ENCODE data around the gene BBS2. TPM values are rescaled to one million over a fixed set of nuclear protein-coding genes. Genes with fewer than 3 reads are reported as not detected.

The BBS2 gene
- total RNA-seq, 1 donor from 2014 or later, result 40.7 TPM

- H3K4me1 Mint-ChIP-seq (ENCODE audit: low read depth, unreplicated experiment), result no peaks in the 10 kb centered on the region
- H3K4me3 Mint-ChIP-seq (ENCODE audit: unreplicated experiment), result no peak overlapping the region
- H3K9me3 Mint-ChIP-seq (ENCODE audit: unreplicated experiment), result no peaks in the 10 kb centered on the region
- peaks cover 2% of the 10 kb centered on the region for H3K27me3 Mint-ChIP-seq (ENCODE audit: unreplicated experiment)
- H3K27ac Mint-ChIP-seq (ENCODE audit: unreplicated experiment), result no peak overlapping the region
- no peak for TF ChIP-seq CTCF (IDR thresholded peaks at IDR 0.05; ENCODE audit: partially characterized antibody, unreplicated experiment)
- H3K36me3 Mint-ChIP-seq (ENCODE audit: unreplicated experiment), result no peaks in the 10 kb centered on the region
- no peak for DNase-seq
Observed at GRCh38 chr16:56539656-56540055, 19.8 kb upstream of the BBS2 start.

- no peaks in the 10 kb centered on the region for H3K9me3 Mint-ChIP-seq (ENCODE audit: unreplicated experiment)
- no peaks in the 10 kb centered on the region for H3K36me3 Mint-ChIP-seq (ENCODE audit: unreplicated experiment)
- no peak for TF ChIP-seq CTCF (IDR thresholded peaks at IDR 0.05; ENCODE audit: partially characterized antibody, unreplicated experiment)
- no peak for DNase-seq
- H3K27ac Mint-ChIP-seq (ENCODE audit: unreplicated experiment), result no peak overlapping the region
- no peaks in the 10 kb centered on the region for H3K4me1 Mint-ChIP-seq (ENCODE audit: low read depth, unreplicated experiment)
- peaks cover 2% of the 10 kb centered on the region for H3K27me3 Mint-ChIP-seq (ENCODE audit: unreplicated experiment)
- H3K4me3 Mint-ChIP-seq (ENCODE audit: unreplicated experiment), result no peak overlapping the region
Observed at GRCh38 chr16:56538331-56538730, 18.5 kb upstream of the BBS2 start.

GRCh38 chr16:56534847-56535383 lies 15.1 kb upstream of the BBS2 start:
- TF ChIP-seq CTCF (IDR thresholded peaks at IDR 0.05; ENCODE audit: partially characterized antibody, unreplicated experiment), result no peak
- H3K27me3 Mint-ChIP-seq (ENCODE audit: unreplicated experiment), result peaks cover 5% of the 10 kb centered on the region
- H3K9me3 Mint-ChIP-seq (ENCODE audit: unreplicated experiment), result no peaks in the 10 kb centered on the region
- H3K36me3 Mint-ChIP-seq (ENCODE audit: unreplicated experiment), result no peaks in the 10 kb centered on the region
- no peak overlapping the region for H3K27ac Mint-ChIP-seq (ENCODE audit: unreplicated experiment)
- no peak overlapping the region for H3K4me3 Mint-ChIP-seq (ENCODE audit: unreplicated experiment)
- no peak for DNase-seq
- no peaks in the 10 kb centered on the region for H3K4me1 Mint-ChIP-seq (ENCODE audit: low read depth, unreplicated experiment)

- H3K27ac Mint-ChIP-seq (ENCODE audit: unreplicated experiment), result no peak overlapping the region
- H3K4me1 Mint-ChIP-seq (ENCODE audit: low read depth, unreplicated experiment), result no peaks in the 10 kb centered on the region
- H3K9me3 Mint-ChIP-seq (ENCODE audit: unreplicated experiment), result no peaks in the 10 kb centered on the region
- no peaks in the 10 kb centered on the region for H3K36me3 Mint-ChIP-seq (ENCODE audit: unreplicated experiment)
- no peak for TF ChIP-seq CTCF (IDR thresholded peaks at IDR 0.05; ENCODE audit: partially characterized antibody, unreplicated experiment)
- no peak for DNase-seq
- H3K4me3 Mint-ChIP-seq (ENCODE audit: unreplicated experiment), result no peak overlapping the region
- peaks cover 5% of the 10 kb centered on the region for H3K27me3 Mint-ChIP-seq (ENCODE audit: unreplicated experiment)
Observed at GRCh38 chr16:56532714-56533113, 12.9 kb upstream of the BBS2 start.

GRCh38 chr16:56530872-56531271 lies 11.0 kb upstream of the BBS2 start:
- H3K36me3 Mint-ChIP-seq (ENCODE audit: unreplicated experiment), result no peaks in the 10 kb centered on the region
- peaks cover 5% of the 10 kb centered on the region for H3K27me3 Mint-ChIP-seq (ENCODE audit: unreplicated experiment)
- TF ChIP-seq CTCF (IDR thresholded peaks at IDR 0.05; ENCODE audit: partially characterized antibody, unreplicated experiment), result no peak

More at GRCh38 chr16:56530872-56531271, 11.0 kb upstream of the BBS2 start:
- DNase-seq, result no peak
- Mint-ChIP-seq H3K4me1 (ENCODE audit: low read depth, unreplicated experiment) (no peaks in the 10 kb centered on the region), H3K4me3 (ENCODE audit: unreplicated experiment) (no peak overlapping the region), H3K27ac (ENCODE audit: unreplicated experiment) (no peak overlapping the region), H3K9me3 (ENCODE audit: unreplicated experiment) (no peaks in the 10 kb centered on the region)
